Activated T-cell treated with anti-CD3 and anti-CD28 coated beads, Interleukin-2, amount 50 U/mL, for 72 hours (primary cell): ENCODE data around the gene GPR32. TPM values are rescaled to one million over a fixed set of nuclear protein-coding genes. Genes with fewer than 3 reads are reported as not detected.
A peak's percentile ranks its signal among the peaks of the same experiment; 100 is the strongest.
"Not testable (repeated sequence)": the region's sequence is repeated elsewhere in the genome, so short reads cannot be mapped to it uniquely, and the experiment has no call there.

Experiments used
- ATAC-seq, 2 donors: fragments of 150-1000 bp; cut with Tn5 transposase; replicated peaks in 1 of 2; 2 replicates each; pipeline ENCODE4 v1.10.0; 2021; ENCODE audit warnings: moderate library complexity in 2 of 2, mild to moderate bottlenecking in 1 of 2
- DNase-seq, 2 donors: peaks; one replicate each; pipeline ENCODE4 v3.0.0; 2021 to 2022; ENCODE audit warnings: mixed read lengths in 1 of 2
- H3K27ac Mint-ChIP-seq: one replicate; pipeline ENCODE4 v1.8.0; 2022; ENCODE audit warnings: mild to moderate bottlenecking, moderate library complexity, mixed read lengths
- H3K27me3 Mint-ChIP-seq: one replicate; pipeline ENCODE4 v1.8.0; 2022; ENCODE audit warnings: low read depth, mixed read lengths
- H3K36me3 Mint-ChIP-seq, 2 donors: one replicate each; pipeline ENCODE4 v1.8.0; 2022; ENCODE audit warnings: mixed read lengths in 2 of 2, mild to moderate bottlenecking in 1 of 2; ENCODE audit not compliant: insufficient read depth in 2 of 2
- H3K4me1 Mint-ChIP-seq: one replicate; pipeline ENCODE4 v1.8.0; 2022; ENCODE audit warnings: low read depth, mixed read lengths
- H3K4me3 Mint-ChIP-seq, 2 donors: one replicate each; pipeline ENCODE4 v1.8.0; 2022; ENCODE audit warnings: mild to moderate bottlenecking in 2 of 2, mixed read lengths in 2 of 2, moderate library complexity in 2 of 2
- H3K9me3 Mint-ChIP-seq, 2 donors: one replicate each; pipeline ENCODE4 v1.8.0; 2022; ENCODE audit warnings: mixed read lengths in 2 of 2
- total RNA-seq, 2 donors: library from RNA; stranded (reverse); gene quantifications; one replicate each; pipeline ENCODE4 v1.2.3, GENCODE V29; 2022

Gene GPR32
- total RNA-seq, 2 donors from 2014 or later, result not detected

- no peak overlapping the region for H3K4me3 Mint-ChIP-seq
- no peaks in the 10 kb centered on the region for H3K36me3 Mint-ChIP-seq
- no peak overlapping the region for H3K27ac Mint-ChIP-seq
- no peak for ATAC-seq
- H3K4me1 Mint-ChIP-seq, result no peaks in the 10 kb centered on the region
- H3K27me3 Mint-ChIP-seq, result peaks cover 43% of the 10 kb centered on the region
- no peak for DNase-seq
- no peaks in the 10 kb centered on the region for H3K9me3 Mint-ChIP-seq
These were observed 34.4 kb upstream of the GPR32 start for GRCh38 chr19:50735869-50736268.

GRCh38 chr19:50736338-50736737 is 33.9 kb upstream of the GPR32 start:
- ATAC-seq (no peak), DNase-seq (no peak)
- H3K27ac Mint-ChIP-seq, result no peak overlapping the region
- H3K27me3 Mint-ChIP-seq, result peaks cover 48% of the 10 kb centered on the region
- no peaks in the 10 kb centered on the region for H3K9me3 Mint-ChIP-seq
- no peaks in the 10 kb centered on the region for H3K36me3 Mint-ChIP-seq
- no peak overlapping the region for H3K4me3 Mint-ChIP-seq
- no peaks in the 10 kb centered on the region for H3K4me1 Mint-ChIP-seq

GRCh38 chr19:50739132-50739913 is 30.9 kb upstream of the GPR32 start:
- DNase-seq (no peak), ATAC-seq (no peak)
- Mint-ChIP-seq H3K9me3 (no peaks in the 10 kb centered on the region), H3K4me3 (no peak overlapping the region), H3K4me1 (no peaks in the 10 kb centered on the region), H3K27me3 (peaks cover 55% of the 10 kb centered on the region), H3K27ac (no peak overlapping the region), H3K36me3 (no peaks in the 10 kb centered on the region)

GRCh38 chr19:50739914-50740426 is 30.3 kb upstream of the GPR32 start:
- DNase-seq (no peak), ATAC-seq (no peak)
- Mint-ChIP-seq H3K27ac (no peak overlapping the region), H3K4me3 (no peak overlapping the region), H3K27me3 (peaks cover 55% of the 10 kb centered on the region), H3K4me1 (no peaks in the 10 kb centered on the region), H3K9me3 (no peaks in the 10 kb centered on the region), H3K36me3 (no peaks in the 10 kb centered on the region)

GRCh38 chr19:50741179-50741933 is 28.9 kb upstream of the GPR32 start:
- no peaks in the 10 kb centered on the region for H3K36me3 Mint-ChIP-seq
- no peaks in the 10 kb centered on the region for H3K4me1 Mint-ChIP-seq
- no peak overlapping the region for H3K27ac Mint-ChIP-seq
- no peak overlapping the region for H3K4me3 Mint-ChIP-seq
- no peaks in the 10 kb centered on the region for H3K9me3 Mint-ChIP-seq
- DNase-seq, result no peak
- peaks cover 51% of the 10 kb centered on the region for H3K27me3 Mint-ChIP-seq
- no peak for ATAC-seq

- Mint-ChIP-seq H3K36me3 (no peaks in the 10 kb centered on the region), H3K27ac (no peak overlapping the region), H3K4me3 (no peak overlapping the region), H3K27me3 (peaks cover 39% of the 10 kb centered on the region), H3K4me1 (no peaks in the 10 kb centered on the region), H3K9me3 (no peaks in the 10 kb centered on the region)
- DNase-seq (no peak), ATAC-seq (no peak)
These were observed 26.7 kb upstream of the GPR32 start for GRCh38 chr19:50743537-50743936.

GRCh38 chr19:50745221-50745620 is 25.0 kb upstream of the GPR32 start:
- no peaks in the 10 kb centered on the region for H3K4me1 Mint-ChIP-seq
- no peak overlapping the region for H3K4me3 Mint-ChIP-seq
- H3K27me3 Mint-ChIP-seq, result peaks cover 24% of the 10 kb centered on the region
- no peaks in the 10 kb centered on the region for H3K36me3 Mint-ChIP-seq
- H3K9me3 Mint-ChIP-seq, result no peaks in the 10 kb centered on the region
- no peak overlapping the region for H3K27ac Mint-ChIP-seq
- DNase-seq, result no peak
- ATAC-seq, result no peak

- ATAC-seq, result peak in 1 of 2 donors; percentile 25
- H3K4me3 Mint-ChIP-seq, H3K27ac Mint-ChIP-seq, DNase-seq, H3K4me1 Mint-ChIP-seq, H3K36me3 Mint-ChIP-seq, H3K9me3 Mint-ChIP-seq, H3K27me3 Mint-ChIP-seq: not testable (repeated sequence)
These were observed 23.1 kb upstream of the GPR32 start for GRCh38 chr19:50747141-50747540.

- peaks cover 7% of the 10 kb centered on the region for H3K27me3 Mint-ChIP-seq
- H3K27ac Mint-ChIP-seq, result no peak overlapping the region
- no peak overlapping the region for H3K4me3 Mint-ChIP-seq
- H3K4me1 Mint-ChIP-seq, result no peaks in the 10 kb centered on the region
- no peaks in the 10 kb centered on the region for H3K36me3 Mint-ChIP-seq
- ATAC-seq, result no peak
- no peak for DNase-seq
- H3K9me3 Mint-ChIP-seq, result no peaks in the 10 kb centered on the region
These were observed 20.8 kb upstream of the GPR32 start for GRCh38 chr19:50749490-50749889.

GRCh38 chr19:50750010-50750409 is 20.3 kb upstream of the GPR32 start:
- Mint-ChIP-seq H3K27me3 (peaks cover 13% of the 10 kb centered on the region), H3K27ac (no peak overlapping the region), H3K36me3 (no peaks in the 10 kb centered on the region), H3K9me3 (no peaks in the 10 kb centered on the region), H3K4me1 (no peaks in the 10 kb centered on the region), H3K4me3 (no peak overlapping the region)
- DNase-seq, result no peak
- no peak for ATAC-seq

GRCh38 chr19:50753879-50754278 is 16.4 kb upstream of the GPR32 start:
- H3K36me3 Mint-ChIP-seq, result no peaks in the 10 kb centered on the region
- H3K4me3 Mint-ChIP-seq, result no peak overlapping the region
- H3K9me3 Mint-ChIP-seq, result no peaks in the 10 kb centered on the region
- H3K4me1 Mint-ChIP-seq, result no peaks in the 10 kb centered on the region
- ATAC-seq, result no peak
- no peak for DNase-seq
- H3K27ac Mint-ChIP-seq, result no peak overlapping the region
- peaks cover 26% of the 10 kb centered on the region for H3K27me3 Mint-ChIP-seq

GRCh38 chr19:50756244-50756643 is 14.0 kb upstream of the GPR32 start:
- not testable (repeated sequence) for ATAC-seq, H3K36me3 Mint-ChIP-seq, DNase-seq, H3K27ac Mint-ChIP-seq, H3K4me1 Mint-ChIP-seq, H3K9me3 Mint-ChIP-seq, H3K4me3 Mint-ChIP-seq
- peaks cover 26% of the 10 kb centered on the region for H3K27me3 Mint-ChIP-seq

- not testable (repeated sequence) for H3K27ac Mint-ChIP-seq, H3K4me3 Mint-ChIP-seq, H3K36me3 Mint-ChIP-seq, H3K9me3 Mint-ChIP-seq, DNase-seq, H3K4me1 Mint-ChIP-seq, ATAC-seq
- peaks cover 26% of the 10 kb centered on the region for H3K27me3 Mint-ChIP-seq
These were observed 12.6 kb upstream of the GPR32 start for GRCh38 chr19:50757624-50758023.
